Prostate gland (tissue), 2 donors: Measurements from ENCODE around the gene PRKAG2. TPM values are rescaled to one million over a fixed set of nuclear protein-coding genes. Genes with fewer than 3 reads are reported as not detected.

Source experiments
- DNase-seq: peaks from one replicate; pipeline ENCODE4 v3.0.0-alpha.2; 2019; ENCODE audit warnings: low spot score
- H3K27ac ChIP-seq, 2 donors: fragments of 200-600 bp; sonication (generic); 2 replicates each; pipeline ENCODE4 v1.5.1; 2017 to 2019
- H3K27me3 ChIP-seq: fragments of 200-600 bp; sonication (generic); replicated peaks from 2 replicates; pipeline ENCODE4 v1.5.1; 2019; ENCODE audit not compliant: insufficient read depth
- H3K36me3 ChIP-seq, 2 donors: fragments of 200-600 bp; sonication (generic); 1 replicate in 1 of 2; 2 replicates in 1 of 2; pipeline versions ENCODE4 v1.5.1 to v1.8.1; 2017 to 2019
- H3K4me1 ChIP-seq: fragments of 200-600 bp; sonication (generic); replicated peaks from 2 replicates; pipeline ENCODE4 v1.5.1; 2019
- H3K4me3 ChIP-seq, 2 donors: fragments of 200-600 bp; sonication (generic); 2 replicates each; pipeline ENCODE4 v1.5.1; 2017 to 2019
- H3K9me3 ChIP-seq: fragments of 200-600 bp; sonication (generic); 2 replicates; pipeline ENCODE4 v1.5.1; 2017
- POLR2A ChIP-seq: fragments of 450-650 bp; IDR thresholded peaks from one replicate; pipeline ENCODE4 v1.6.1; 2016; ENCODE audit warnings: antibody characterized with exemption, mild to moderate bottlenecking
- POLR2AphosphoS5 ChIP-seq: sonication (generic); formaldehyde crosslinking; IDR thresholded peaks from one replicate; pipeline ENCODE4 v1.6.1; 2017; ENCODE audit warnings: antibody characterized with exemption
- WGBS: methylation state at CpG from one replicate; pipeline ENCODE4 v1.1.5; 2018; 5-methylcytosine and 5-hydroxymethylcytosine counted together
- intact Hi-C: fragments of 100-400 bp; cut with DNase I; formaldehyde crosslinking; loops from one replicate; pipeline ENCODE4 v1.14.2; 2022
- total RNA-seq, 2 donors: library from RNA; depleted of rRNA; stranded (reverse); fragments of >200 nt; gene quantifications; one replicate each; pipeline ENCODE4 v1.1.0, GENCODE V29; 2016
- TF ChIP-seq, protein P1 (sequence below), 4 experiments: fragments of 200-600 bp in 2 of 4; fragments of 450-650 bp in 2 of 4; sonication (generic) in 2 of 4; IDR thresholded peaks; 1 replicate in 3 of 4; 2 replicates in 1 of 4; pipeline ENCODE4 v1.5.1; 2016 to 2019; ENCODE audit warnings: antibody characterized with exemption in 4 of 4, mild to moderate bottlenecking in 2 of 4, moderate library complexity in 2 of 4

The PRKAG2 gene
- total RNA-seq, 2 donors from 2014 or later = 31.6 to 38.1 TPM

- H3K4me3 ChIP-seq = no peak overlapping the region
- WGBS = 90% methylated on average over 18 of the region's 18 CpGs
- H3K27me3 ChIP-seq = no peaks in the 10 kb centered on the region
- no peak for DNase-seq
- no peaks in the 10 kb centered on the region for H3K4me1 ChIP-seq
- peak overlapping the region in 1 of 2 donors; percentile 58 for H3K27ac ChIP-seq
- intact Hi-C loops = no loop called here
- no peaks in the 10 kb centered on the region for H3K9me3 ChIP-seq
- no peaks in the 10 kb centered on the region for H3K36me3 ChIP-seq
- TF ChIP-seq, protein P1, sequence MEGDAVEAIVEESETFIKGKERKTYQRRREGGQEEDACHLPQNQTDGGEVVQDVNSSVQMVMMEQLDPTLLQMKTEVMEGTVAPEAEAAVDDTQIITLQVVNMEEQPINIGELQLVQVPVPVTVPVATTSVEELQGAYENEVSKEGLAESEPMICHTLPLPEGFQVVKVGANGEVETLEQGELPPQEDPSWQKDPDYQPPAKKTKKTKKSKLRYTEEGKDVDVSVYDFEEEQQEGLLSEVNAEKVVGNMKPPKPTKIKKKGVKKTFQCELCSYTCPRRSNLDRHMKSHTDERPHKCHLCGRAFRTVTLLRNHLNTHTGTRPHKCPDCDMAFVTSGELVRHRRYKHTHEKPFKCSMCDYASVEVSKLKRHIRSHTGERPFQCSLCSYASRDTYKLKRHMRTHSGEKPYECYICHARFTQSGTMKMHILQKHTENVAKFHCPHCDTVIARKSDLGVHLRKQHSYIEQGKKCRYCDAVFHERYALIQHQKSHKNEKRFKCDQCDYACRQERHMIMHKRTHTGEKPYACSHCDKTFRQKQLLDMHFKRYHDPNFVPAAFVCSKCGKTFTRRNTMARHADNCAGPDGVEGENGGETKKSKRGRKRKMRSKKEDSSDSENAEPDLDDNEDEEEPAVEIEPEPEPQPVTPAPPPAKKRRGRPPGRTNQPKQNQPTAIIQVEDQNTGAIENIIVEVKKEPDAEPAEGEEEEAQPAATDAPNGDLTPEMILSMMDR (IDR thresholded peaks at IDR 0.05) = no peak
- TF ChIP-seq POLR2AphosphoS5 (no peak), POLR2A (no peak)
These were observed 132.8 kb downstream of the PRKAG2 start for GRCh38 chr7:151744051-151744580.

GRCh38 chr7:151743481-151743983 lies 133.4 kb downstream of the PRKAG2 start:
- Histone ChIP-seq H3K4me3 (no peak overlapping the region), H3K36me3 (no peaks in the 10 kb centered on the region), H3K9me3 (no peaks in the 10 kb centered on the region), H3K4me1 (no peaks in the 10 kb centered on the region), H3K27me3 (no peaks in the 10 kb centered on the region), H3K27ac (peak overlapping the region in 1 of 2 donors; percentile 58)
- DNase-seq = no peak
- no peak for TF ChIP-seq POLR2A
- TF ChIP-seq POLR2AphosphoS5 = peak; percentile 76
- TF ChIP-seq, protein P1 (IDR thresholded peaks at IDR 0.05) = no peak
- intact Hi-C loops = no loop called here
- WGBS = 62% methylated on average over 10 of the region's 10 CpGs

- H3K27ac ChIP-seq = peak overlapping the region in 1 of 2 donors; percentile 58
- no peaks in the 10 kb centered on the region for H3K9me3 ChIP-seq
- no peak overlapping the region for H3K4me3 ChIP-seq
- 56% methylated on average over 18 of the region's 18 CpGs for WGBS
- TF ChIP-seq POLR2AphosphoS5 (no peak), POLR2A (no peak)
- TF ChIP-seq, protein P1 (IDR thresholded peaks at IDR 0.05) = no peak
- no peaks in the 10 kb centered on the region for H3K27me3 ChIP-seq
- no peaks in the 10 kb centered on the region for H3K36me3 ChIP-seq
- DNase-seq = no peak
- intact Hi-C loops = no loop called here
- no peaks in the 10 kb centered on the region for H3K4me1 ChIP-seq
These were observed 134.0 kb downstream of the PRKAG2 start for GRCh38 chr7:151742713-151743480.

GRCh38 chr7:151741585-151741984 lies 135.3 kb downstream of the PRKAG2 start:
- Histone ChIP-seq H3K4me1 (no peaks in the 10 kb centered on the region), H3K27ac (no peak overlapping the region), H3K36me3 (no peaks in the 10 kb centered on the region), H3K27me3 (no peaks in the 10 kb centered on the region), H3K4me3 (no peak overlapping the region), H3K9me3 (no peaks in the 10 kb centered on the region)
- no peak for TF ChIP-seq POLR2AphosphoS5
- no peak for TF ChIP-seq POLR2A
- TF ChIP-seq, protein P1 (IDR thresholded peaks at IDR 0.05) = no peak
- intact Hi-C loops = no loop called here
- WGBS = 97% methylated on average over 7 of the region's 7 CpGs
- no peak for DNase-seq
